ENCODE data around the gene NPC2.

The NPC2 gene

DNA sequence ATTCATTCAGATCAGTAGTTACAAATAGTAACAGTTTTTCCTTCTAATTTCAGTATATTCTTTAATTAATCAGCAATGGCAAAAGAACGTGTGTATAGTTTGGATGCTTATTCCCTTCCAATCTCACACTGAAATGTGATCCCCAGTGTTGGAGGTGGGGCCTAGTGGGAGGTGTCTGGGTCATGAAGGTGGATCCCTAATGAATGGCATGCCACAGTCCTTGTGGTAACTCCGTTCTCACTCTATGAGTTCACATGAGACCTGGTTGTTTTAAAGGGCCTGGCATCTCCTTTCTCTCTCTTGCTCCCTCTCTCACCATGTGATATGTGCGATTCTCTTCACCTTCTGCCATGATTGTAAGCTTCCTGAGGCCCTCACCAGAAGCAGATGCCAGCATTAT lies 48.2 kb downstream of the NPC2 start:
- DNase-seq (ENCODE audit: extremely low read depth, insufficient read length): no peak
- no peaks in the 10 kb centered on the region; the same call in 1 of the 2 replicates for H3K27me3 ChIP-seq (replicated peaks; ENCODE audit: control insufficient read depth, insufficient read depth, low read length)
- no peaks in the 10 kb centered on the region for H3K36me3 ChIP-seq (ENCODE audit: control insufficient read depth, insufficient read depth, low read length)
- H3K4me3 ChIP-seq (replicated peaks; ENCODE audit: low read depth, low read length): no peak overlapping the region
- TF ChIP-seq, protein P1, sequence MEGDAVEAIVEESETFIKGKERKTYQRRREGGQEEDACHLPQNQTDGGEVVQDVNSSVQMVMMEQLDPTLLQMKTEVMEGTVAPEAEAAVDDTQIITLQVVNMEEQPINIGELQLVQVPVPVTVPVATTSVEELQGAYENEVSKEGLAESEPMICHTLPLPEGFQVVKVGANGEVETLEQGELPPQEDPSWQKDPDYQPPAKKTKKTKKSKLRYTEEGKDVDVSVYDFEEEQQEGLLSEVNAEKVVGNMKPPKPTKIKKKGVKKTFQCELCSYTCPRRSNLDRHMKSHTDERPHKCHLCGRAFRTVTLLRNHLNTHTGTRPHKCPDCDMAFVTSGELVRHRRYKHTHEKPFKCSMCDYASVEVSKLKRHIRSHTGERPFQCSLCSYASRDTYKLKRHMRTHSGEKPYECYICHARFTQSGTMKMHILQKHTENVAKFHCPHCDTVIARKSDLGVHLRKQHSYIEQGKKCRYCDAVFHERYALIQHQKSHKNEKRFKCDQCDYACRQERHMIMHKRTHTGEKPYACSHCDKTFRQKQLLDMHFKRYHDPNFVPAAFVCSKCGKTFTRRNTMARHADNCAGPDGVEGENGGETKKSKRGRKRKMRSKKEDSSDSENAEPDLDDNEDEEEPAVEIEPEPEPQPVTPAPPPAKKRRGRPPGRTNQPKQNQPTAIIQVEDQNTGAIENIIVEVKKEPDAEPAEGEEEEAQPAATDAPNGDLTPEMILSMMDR (IDR thresholded peaks at IDR 0.05; ENCODE audit: insufficient read depth, low read length, poor library complexity, severe bottlenecking): no peak

DNA sequence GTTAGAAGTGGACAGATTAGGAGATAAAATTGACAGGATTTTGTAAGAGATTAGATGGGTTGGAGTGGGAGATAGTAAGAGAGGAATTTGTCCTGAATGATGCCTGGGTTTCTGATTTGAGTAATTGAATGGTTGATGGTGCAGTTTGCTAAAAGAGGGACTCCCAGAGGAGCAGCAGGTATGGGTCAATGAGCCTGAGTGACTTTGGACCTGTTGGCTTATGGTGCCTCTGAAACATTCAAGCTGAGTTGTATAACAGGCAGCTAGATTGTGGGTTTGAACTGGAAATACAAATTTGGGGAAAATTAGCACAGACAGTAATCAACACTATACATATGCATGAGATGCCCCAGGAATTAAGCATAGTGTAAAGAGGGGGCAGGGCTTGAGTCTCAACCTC lies 50.3 kb downstream of the NPC2 start:
- DNase-seq (ENCODE audit: extremely low read depth, insufficient read length): no peak
- H3K4me3 ChIP-seq (replicated peaks; ENCODE audit: low read depth, low read length): no peak overlapping the region
- no peaks in the 10 kb centered on the region; the same call in 1 of the 2 replicates for H3K27me3 ChIP-seq (replicated peaks; ENCODE audit: control insufficient read depth, insufficient read depth, low read length)

DNA sequence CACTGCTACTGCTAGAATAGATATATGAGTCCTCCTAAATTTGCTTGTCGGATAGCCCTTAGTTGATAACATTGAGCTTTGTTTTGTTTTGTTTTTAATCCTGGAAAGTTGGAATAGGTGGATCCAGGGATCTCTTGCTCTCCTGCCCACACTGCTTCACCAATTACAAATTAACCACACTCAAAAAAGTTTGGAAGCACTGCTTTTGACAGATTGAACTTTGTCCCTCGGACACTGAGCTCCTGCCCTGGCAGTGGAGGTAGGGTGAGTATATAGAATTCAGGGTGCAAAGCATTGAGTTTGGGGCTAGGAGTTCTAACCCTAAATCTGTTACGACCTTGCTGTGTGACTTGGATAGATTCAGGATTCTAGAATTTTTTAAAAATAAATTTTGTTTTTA lies 52.0 kb downstream of the NPC2 start:
- DNase-seq (ENCODE audit: extremely low read depth, insufficient read length): no peak
- TF ChIP-seq, protein P1 (IDR thresholded peaks at IDR 0.05; ENCODE audit: insufficient read depth, low read length, poor library complexity, severe bottlenecking): no peak
- Histone ChIP-seq H3K27me3 (replicated peaks; ENCODE audit: control insufficient read depth, insufficient read depth, low read length) (no peaks in the 10 kb centered on the region; the same call in 1 of the 2 replicates), H3K36me3 (ENCODE audit: control insufficient read depth, insufficient read depth, low read length) (no peaks in the 10 kb centered on the region), H3K4me3 (replicated peaks; ENCODE audit: low read depth, low read length) (no peak overlapping the region)

More for the DNA sequence above, 50.3 kb downstream of the NPC2 start:
- TF ChIP-seq, protein P1 (IDR thresholded peaks at IDR 0.05; ENCODE audit: insufficient read depth, low read length, poor library complexity, severe bottlenecking): no peak
- no peaks in the 10 kb centered on the region for H3K36me3 ChIP-seq (ENCODE audit: control insufficient read depth, insufficient read depth, low read length)

DNA sequence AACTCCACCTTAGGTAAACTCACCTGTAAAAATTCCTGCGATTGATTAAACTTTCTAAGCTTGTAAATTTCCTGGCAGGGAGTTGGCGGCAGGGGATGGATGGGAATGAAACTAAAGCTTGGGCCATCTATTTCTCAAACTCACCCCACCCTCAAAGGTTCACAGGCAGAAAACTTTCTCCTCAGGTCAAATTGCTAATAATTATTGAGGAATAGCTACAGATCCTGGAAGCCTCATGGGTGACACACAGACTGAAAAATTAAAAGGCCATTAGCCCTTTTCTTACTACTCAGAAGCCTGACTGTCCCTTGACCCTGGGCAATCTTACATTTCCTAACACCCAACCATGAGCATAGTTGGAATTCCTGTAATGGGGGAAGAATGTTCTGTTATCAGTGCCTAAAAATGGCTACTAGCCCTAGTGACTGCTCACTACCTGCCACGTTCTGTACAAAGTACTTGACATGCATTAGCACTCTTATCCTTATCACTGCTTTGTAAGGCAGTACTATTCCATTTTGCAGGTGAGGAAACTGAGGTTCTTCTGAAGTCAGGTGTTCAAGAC lies 54.7 kb downstream of the NPC2 start:
- DNase-seq (ENCODE audit: extremely low read depth, insufficient read length): no peak
- H3K27me3 ChIP-seq (replicated peaks; ENCODE audit: control insufficient read depth, insufficient read depth, low read length): no peaks in the 10 kb centered on the region; the same call in 1 of the 2 replicates
- H3K36me3 ChIP-seq (ENCODE audit: control insufficient read depth, insufficient read depth, low read length): no peaks in the 10 kb centered on the region
- no peak overlapping the region for H3K4me3 ChIP-seq (replicated peaks; ENCODE audit: low read depth, low read length)
- TF ChIP-seq, protein P1 (IDR thresholded peaks at IDR 0.05; ENCODE audit: insufficient read depth, low read length, poor library complexity, severe bottlenecking): no peak

DNA sequence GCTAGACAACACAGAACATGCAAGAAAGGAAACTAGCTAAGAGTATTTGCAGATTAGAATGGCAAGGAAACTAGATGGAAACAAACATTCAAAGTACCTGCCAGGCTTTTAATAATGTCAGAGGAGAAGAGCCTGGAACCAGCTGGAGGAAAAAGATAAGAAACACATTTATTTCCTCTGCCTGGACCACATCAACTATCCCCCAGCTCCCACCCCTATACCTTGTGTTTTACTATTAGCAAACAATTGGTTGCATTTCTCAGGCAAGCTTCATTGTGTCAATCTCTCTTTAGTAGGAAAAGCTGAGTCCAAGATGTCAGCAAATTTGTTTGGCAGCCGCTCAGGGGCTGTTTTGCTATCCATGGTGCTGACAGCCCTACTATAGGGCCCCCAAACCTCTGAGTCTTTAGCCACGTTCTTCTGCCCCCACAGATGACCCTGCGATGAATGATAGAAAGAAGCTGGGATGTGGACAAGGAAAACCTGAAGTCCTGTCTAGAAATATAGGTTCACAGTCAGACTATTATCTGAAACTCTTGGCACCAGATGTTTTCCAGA lies 55.5 kb downstream of the NPC2 start:
- Histone ChIP-seq H3K4me3 (replicated peaks; ENCODE audit: low read depth, low read length) (no peak overlapping the region), H3K27me3 (replicated peaks; ENCODE audit: control insufficient read depth, insufficient read depth, low read length) (no peaks in the 10 kb centered on the region; the same call in 1 of the 2 replicates), H3K36me3 (ENCODE audit: control insufficient read depth, insufficient read depth, low read length) (no peaks in the 10 kb centered on the region)
- no peak for DNase-seq (ENCODE audit: extremely low read depth, insufficient read length)
- TF ChIP-seq, protein P1 (IDR thresholded peaks at IDR 0.05; ENCODE audit: insufficient read depth, low read length, poor library complexity, severe bottlenecking): no peak
